Renal cortex interstitium (tissue), 11 donors: Measurements from ENCODE around the gene EPB41L2. TPM values are rescaled to one million over a fixed set of nuclear protein-coding genes. Genes with fewer than 3 reads are reported as not detected.

ENCODE experiments used
- DNase-seq, 11 donors: peaks; one replicate each; pipeline ENCODE4 v3.0.0-alpha.2; 2013; ENCODE audit warnings: low read depth in 9 of 11, low spot score in 4 of 11; ENCODE audit errors: extremely low read depth in 1 of 11
- polyA plus RNA-seq, 3 donors: library from polyadenylated mRNA; unstranded; fragments of 120-200 nt; gene quantifications; one replicate each; pipeline ENCODE4 v1.2.1, GENCODE V29; 2013; ENCODE audit not compliant: insufficient read length in 3 of 3

The EPB41L2 gene
- polyA plus RNA-seq, 3 donors = 152 to 166 (median 159) TPM

GRCh38 chr6:130839379-130839778, 223.7 kb downstream of the EPB41L2 start:
- DNase-seq = no peak

DNA sequence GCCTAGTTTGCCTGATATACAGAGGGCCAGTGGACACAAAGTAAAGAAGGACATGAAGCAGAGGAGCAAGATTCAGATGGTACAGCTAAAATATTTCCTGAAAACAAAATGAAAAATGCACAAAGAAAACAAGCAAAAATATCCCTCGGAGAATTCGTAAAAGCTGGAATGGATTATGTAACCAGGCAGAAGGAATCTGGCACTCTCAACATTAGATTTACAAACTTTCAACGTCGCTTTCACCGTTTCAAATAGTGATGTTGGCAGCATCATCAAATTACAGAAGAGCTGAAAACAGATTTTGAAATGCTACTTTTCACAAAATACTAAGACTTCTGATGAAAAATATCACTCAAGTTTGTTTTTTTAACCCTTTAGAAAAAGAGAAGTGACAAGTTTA, 224.1 kb downstream of the EPB41L2 start:
- DNase-seq = no peak

DNA sequence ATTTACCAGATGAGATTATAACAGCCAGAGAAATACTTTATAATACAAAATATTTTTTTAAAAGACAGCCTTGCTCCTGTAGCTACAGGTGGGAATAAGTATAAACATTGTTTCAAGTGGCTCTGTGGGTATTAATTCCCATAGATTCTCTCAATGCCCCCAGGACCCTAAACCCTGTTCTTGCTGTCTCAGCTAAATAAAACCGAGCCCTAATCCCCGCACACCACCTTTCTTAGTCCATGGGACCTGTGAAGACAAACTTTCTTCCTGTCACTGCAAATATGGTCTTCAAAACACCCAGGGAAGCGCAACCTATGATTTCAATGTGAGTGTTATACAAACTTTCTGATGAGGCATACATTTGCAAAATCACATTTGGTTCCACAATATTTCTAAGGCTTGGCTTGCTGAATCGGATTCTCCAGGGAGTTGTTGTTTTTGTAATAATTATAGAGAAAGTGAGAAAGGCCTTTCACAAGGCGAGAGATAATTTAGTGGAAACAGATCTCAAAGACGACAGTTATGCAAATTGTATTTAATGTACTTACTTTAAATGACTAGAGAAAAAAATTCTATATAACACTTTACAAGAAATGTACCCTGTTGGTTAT, 224.7 kb downstream of the EPB41L2 start:
- DNase-seq = no peak

GRCh38 chr6:130837067-130837466, 226.0 kb downstream of the EPB41L2 start:
- no peak for DNase-seq

DNA sequence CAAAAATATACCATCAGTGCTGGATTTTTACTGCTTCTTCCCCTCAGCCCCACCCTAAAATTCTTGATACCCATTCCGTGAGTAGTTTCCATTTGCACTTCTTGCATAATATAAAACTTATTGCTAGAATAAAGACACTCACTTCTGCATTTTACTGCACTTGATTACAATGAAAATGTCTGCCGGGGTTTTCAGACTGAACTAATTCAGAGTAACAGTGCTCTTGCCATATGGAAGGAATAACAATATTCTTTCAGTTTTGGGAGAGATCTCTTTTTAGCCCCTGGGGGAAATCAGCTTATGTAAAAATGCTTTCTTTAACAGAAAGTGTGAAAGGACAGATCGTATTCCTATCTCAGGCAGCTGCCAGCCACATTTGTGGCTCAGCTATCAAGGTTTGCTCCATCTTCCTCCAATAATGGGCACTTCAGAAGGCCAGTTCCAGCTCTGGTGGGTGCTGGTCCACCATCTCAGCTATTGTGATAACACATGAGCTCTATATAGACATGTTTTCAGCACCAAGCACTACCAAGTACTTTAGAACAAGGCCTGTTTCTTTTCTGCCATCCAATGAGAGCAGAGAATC, 226.9 kb downstream of the EPB41L2 start:
- no peak for DNase-seq

- DNase-seq = no peak
These were observed 228.4 kb downstream of the EPB41L2 start for GRCh38 chr6:130834482-130835251.

GRCh38 chr6:130833569-130833968, 229.5 kb downstream of the EPB41L2 start:
- no peak for DNase-seq

GRCh38 chr6:130831607-130832006, 231.4 kb downstream of the EPB41L2 start:
- DNase-seq = peak in 1 of 11 donors; percentile 25

- DNase-seq = no peak
These were observed 233.6 kb downstream of the EPB41L2 start for GRCh38 chr6:130829333-130829910.

DNA sequence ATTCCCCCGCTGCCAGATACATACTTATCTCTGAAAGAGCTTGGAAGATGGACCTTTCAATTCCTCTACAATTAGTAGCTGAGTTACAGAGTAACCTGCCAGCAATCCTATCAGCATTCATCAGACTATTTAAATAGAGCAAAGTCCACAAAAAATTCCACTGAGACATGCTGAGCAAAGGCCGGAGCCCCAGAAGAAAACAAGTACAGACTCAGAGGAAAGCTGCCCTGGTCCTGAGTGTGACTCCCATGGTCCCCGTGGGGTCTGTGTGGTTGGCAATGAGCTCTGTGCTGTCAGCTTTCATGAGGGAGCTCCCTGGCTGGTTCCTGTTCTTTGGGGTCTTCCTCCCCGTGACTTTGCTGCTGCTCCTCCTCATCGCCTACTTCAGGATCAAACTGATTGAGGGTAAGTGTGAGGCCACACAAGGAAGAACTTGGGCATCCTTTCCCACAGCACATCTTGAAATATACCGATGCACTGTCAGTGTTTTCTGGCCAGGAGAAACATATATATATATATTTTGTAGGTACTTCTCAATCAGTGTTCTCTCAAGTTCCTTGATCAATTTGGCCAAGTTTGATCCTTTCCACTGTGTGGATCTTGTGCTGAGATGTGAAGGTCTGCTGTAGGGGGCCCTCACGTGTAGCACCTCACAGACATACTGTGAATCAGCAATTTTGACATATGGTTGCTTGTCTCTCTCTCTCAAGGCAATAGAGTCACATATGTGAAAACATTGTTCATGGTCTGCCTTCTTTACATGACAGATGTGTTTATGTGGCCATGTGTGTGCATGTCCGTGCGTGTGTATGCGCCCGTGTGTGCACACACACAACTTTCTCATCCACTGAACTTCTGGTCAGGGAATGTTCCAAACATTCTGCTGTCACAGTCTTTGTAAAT, 235.5 kb downstream of the EPB41L2 start, which contains the start of gene SMLR1:
SMLR1 (plus strand) TSS at position 160 of the 903 bp plus-strand sequence; CDS start at position 168, 8 bp downstream.
- DNase-seq = no peak

DNA sequence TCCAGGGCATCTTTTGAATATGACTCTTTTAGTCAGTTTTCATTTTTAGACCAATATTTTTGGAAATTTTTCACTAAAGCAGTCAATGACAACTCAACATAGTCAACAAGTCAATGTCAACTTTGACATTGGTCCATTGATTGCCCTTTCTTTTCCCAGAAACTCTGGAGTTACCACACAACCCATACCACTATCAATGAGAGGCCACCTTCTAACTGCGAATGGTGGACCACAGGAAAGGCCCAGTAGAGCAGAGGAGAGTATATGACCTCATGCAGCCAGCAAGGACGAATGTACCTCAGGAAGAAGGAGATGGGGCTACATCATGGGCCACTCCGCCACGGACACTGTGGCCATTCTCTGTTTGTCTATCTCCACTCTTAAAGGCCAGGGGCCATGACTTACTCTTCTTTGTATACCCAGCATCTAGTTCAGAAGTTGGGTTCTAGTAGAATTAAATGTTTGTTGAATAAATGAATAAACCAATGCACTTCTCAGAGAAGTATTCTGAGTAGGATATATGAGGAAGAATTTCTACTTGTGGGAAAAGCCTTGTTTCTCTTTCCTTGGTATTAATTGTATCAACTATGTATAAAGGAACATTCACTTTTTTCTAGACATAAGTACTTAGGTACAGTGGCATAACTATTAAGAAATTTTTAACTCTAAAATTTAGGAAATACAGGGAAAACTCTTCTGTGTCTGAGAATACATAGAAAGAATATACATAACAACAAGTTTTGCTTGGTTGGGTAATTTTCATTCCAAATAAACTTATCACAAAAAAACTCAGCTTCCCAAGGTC, 236.4 kb downstream of the EPB41L2 start:
- DNase-seq = no peak

- DNase-seq = no peak
These were observed 237.1 kb downstream of the EPB41L2 start for GRCh38 chr6:130825772-130826441.

GRCh38 chr6:130824978-130825694, 237.9 kb downstream of the EPB41L2 start:
- DNase-seq = no peak

GRCh38 chr6:130822736-130823135, 240.3 kb downstream of the EPB41L2 start:
- no peak for DNase-seq

DNA sequence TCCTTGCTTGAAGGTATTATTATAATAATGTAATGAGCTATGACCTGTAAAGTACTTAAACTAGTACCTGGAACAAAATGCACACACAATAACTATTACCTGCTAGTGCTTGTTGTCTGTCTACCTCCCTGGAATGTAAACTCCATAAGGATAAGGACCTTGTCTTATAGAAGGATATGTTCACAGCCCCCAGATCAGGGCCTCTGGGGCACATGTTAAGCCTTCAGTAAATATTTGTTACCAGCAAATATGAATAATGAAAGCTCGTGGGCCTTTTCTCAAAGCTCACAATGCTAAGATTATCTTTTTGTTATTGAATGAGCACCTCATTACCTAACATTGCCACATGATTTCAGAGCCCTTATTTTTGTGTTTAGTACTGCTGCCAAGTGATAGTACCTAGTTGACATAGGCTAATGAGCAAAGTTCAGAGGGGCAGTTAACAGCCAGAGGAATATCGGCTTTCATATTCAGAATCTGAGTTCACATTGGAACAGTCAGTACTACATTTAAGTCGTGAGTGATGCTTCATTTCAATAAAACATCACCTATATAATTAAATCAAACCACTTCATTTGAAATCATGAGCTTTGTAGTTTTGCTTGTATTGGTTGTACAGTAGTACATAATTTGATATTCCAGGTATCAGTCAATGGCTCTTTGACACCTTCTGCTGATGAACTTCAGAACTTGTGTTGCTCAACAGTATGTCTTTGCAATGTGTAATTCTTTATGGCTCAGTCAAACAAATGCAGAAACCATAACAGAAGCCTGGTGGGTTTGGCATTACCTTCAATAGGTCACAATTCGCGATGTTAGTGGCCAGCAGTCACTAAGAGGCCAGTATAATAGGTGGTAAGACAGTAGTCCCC, 247.6 kb downstream of the EPB41L2 start:
- no peak for DNase-seq

DNA sequence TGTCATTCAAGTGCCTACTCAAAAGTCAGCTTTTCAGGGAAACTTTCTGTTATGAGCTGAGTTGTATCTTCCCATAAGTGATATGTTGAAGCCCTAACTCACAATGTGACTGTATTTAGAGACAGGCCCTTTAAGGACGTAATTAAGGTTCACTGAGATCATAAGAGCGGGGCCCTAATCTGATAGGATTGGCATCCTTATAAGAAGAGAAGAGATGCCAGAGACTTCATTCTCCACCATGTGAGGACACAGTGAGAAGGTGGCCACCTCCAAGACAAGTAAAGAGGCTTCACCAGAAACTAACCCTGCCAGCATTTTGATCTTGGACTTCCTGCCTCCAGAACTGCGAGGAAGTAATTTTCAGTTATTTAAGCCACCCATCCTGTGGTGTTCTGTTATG, 248.5 kb downstream of the EPB41L2 start:
- DNase-seq = no peak
